Chondrocyte (in vitro differentiated cells): ENCODE data around the gene ZNF200. TPM values are rescaled to one million over a fixed set of nuclear protein-coding genes. Genes with fewer than 3 reads are reported as not detected.
A peak's percentile ranks its signal among the peaks of the same experiment; 100 is the strongest.
"Not testable (repeated sequence)": the region's sequence is repeated elsewhere in the genome, so short reads cannot be mapped to it uniquely, and the experiment has no call there.

ENCODE experiments used
- DNase-seq: peaks from one replicate; pipeline ENCODE4 v3.0.0; 2021; ENCODE audit warnings: mixed read lengths, low spot score
- H3K27ac Mint-ChIP-seq: one replicate; pipeline ENCODE4 v1.8.0; 2021; ENCODE audit warnings: mild to moderate bottlenecking, moderate library complexity, mixed read lengths; ENCODE audit not compliant: unreplicated experiment
- H3K27me3 Mint-ChIP-seq: 2 replicates; pipeline ENCODE4 v1.8.0; 2021; ENCODE audit warnings: low read depth, mixed read lengths
- H3K36me3 Mint-ChIP-seq: 2 replicates; pipeline ENCODE4 v1.8.0; 2021; ENCODE audit warnings: low read depth, mixed read lengths
- H3K4me1 Mint-ChIP-seq: 2 replicates; pipeline ENCODE4 v1.8.0; 2021; ENCODE audit warnings: low read depth, mild to moderate bottlenecking, mixed read lengths
- H3K4me3 Mint-ChIP-seq: one replicate; pipeline ENCODE4 v1.8.0; 2021; ENCODE audit warnings: mild to moderate bottlenecking, moderate library complexity, mixed read lengths; ENCODE audit not compliant: unreplicated experiment
- H3K9me3 Mint-ChIP-seq: 2 replicates; pipeline ENCODE4 v1.8.0; 2021; ENCODE audit warnings: low read depth, mixed read lengths
- CTCF ChIP-seq: fragments of 200-600 bp; sonication (generic); IDR thresholded peaks from 2 replicates; pipeline ENCODE4 v1.5.0; 2021; ENCODE audit warnings: antibody characterized with exemption, mild to moderate bottlenecking, moderate library complexity
- total RNA-seq: library from RNA; stranded (reverse); gene quantifications from 3 replicates; pipeline ENCODE4 v1.2.1, GENCODE V29; 2021

Gene ZNF200
- total RNA-seq, 1 donor from 2014 or later = 6.6 TPM

- H3K9me3 Mint-ChIP-seq = no peaks in the 10 kb centered on the region
- no peaks in the 10 kb centered on the region for H3K36me3 Mint-ChIP-seq
- peak overlapping the region; percentile 77 for H3K4me3 Mint-ChIP-seq
- no peak overlapping the region for H3K27ac Mint-ChIP-seq
- no peak for TF ChIP-seq CTCF
- peaks cover 28% of the 10 kb centered on the region for H3K27me3 Mint-ChIP-seq
- DNase-seq = peak; percentile 57
- peaks cover 41% of the 10 kb centered on the region for H3K4me1 Mint-ChIP-seq
Measured at GRCh38 chr16:3183445-3184139, 51.4 kb downstream of the ZNF200 start.

GRCh38 chr16:3182608-3183444 lies 52.1 kb downstream of the ZNF200 start:
- peak; percentile 53 for TF ChIP-seq CTCF
- Mint-ChIP-seq H3K4me3 (peak overlapping the region; percentile 77), H3K9me3 (no peaks in the 10 kb centered on the region), H3K27me3 (peaks cover 28% of the 10 kb centered on the region), H3K36me3 (no peaks in the 10 kb centered on the region), H3K4me1 (peaks cover 36% of the 10 kb centered on the region), H3K27ac (peak overlapping the region; percentile 24)
- DNase-seq = peak; percentile 87

GRCh38 chr16:3182293-3182607 lies 52.7 kb downstream of the ZNF200 start:
- peaks cover 32% of the 10 kb centered on the region for H3K27me3 Mint-ChIP-seq
- H3K27ac Mint-ChIP-seq, H3K9me3 Mint-ChIP-seq: not testable (repeated sequence)

GRCh38 chr16:3180445-3180878 lies 54.5 kb downstream of the ZNF200 start:
- Mint-ChIP-seq H3K27ac (no peak overlapping the region), H3K9me3 (no peaks in the 10 kb centered on the region), H3K36me3 (no peaks in the 10 kb centered on the region), H3K27me3 (peaks cover 39% of the 10 kb centered on the region), H3K4me3 (no peak overlapping the region), H3K4me1 (peaks cover 32% of the 10 kb centered on the region)
- TF ChIP-seq CTCF = no peak
- peak; percentile 59 for DNase-seq

More at GRCh38 chr16:3182293-3182607, 52.7 kb downstream of the ZNF200 start:
- H3K4me3 Mint-ChIP-seq = peak overlapping the region; percentile 77
- not testable (repeated sequence) for DNase-seq, H3K36me3 Mint-ChIP-seq
- H3K4me1 Mint-ChIP-seq = peaks cover 31% of the 10 kb centered on the region

- no peak overlapping the region for H3K27ac Mint-ChIP-seq
- H3K27me3 Mint-ChIP-seq = peaks cover 39% of the 10 kb centered on the region
- no peak overlapping the region for H3K4me3 Mint-ChIP-seq
- no peaks in the 10 kb centered on the region for H3K9me3 Mint-ChIP-seq
- H3K4me1 Mint-ChIP-seq = peaks cover 32% of the 10 kb centered on the region
- no peaks in the 10 kb centered on the region for H3K36me3 Mint-ChIP-seq
- DNase-seq = peak; percentile 64
- no peak for TF ChIP-seq CTCF
Measured at GRCh38 chr16:3179651-3180050, 55.3 kb downstream of the ZNF200 start.
